Psoas muscle (tissue), 8 donors: ENCODE measurements around the gene TXNDC16. TPM values are rescaled to one million over a fixed set of nuclear protein-coding genes. Genes with fewer than 3 reads are reported as not detected.

Experiments
- ATAC-seq, 4 donors: fragments of 200-7000 bp; cut with Tn5 transposase; one replicate each; pipeline ENCODE4 v1.9.1; 2020; ENCODE audit warnings: moderate library complexity in 3 of 4, mild to moderate bottlenecking in 2 of 4
- DNase-seq, 2 donors: peaks; one replicate each; pipeline ENCODE4 v3.0.0-alpha.2; 2020
- H3K27ac ChIP-seq: fragments of 200-600 bp; one replicate; pipeline ENCODE4 v1.8.0; 2022
- H3K27me3 ChIP-seq, 3 donors: fragments of 200-600 bp in 1 of 3; one replicate each; pipeline versions ENCODE4 v1.6.1 to v1.8.0; 2013 to 2022; ENCODE audit warnings: low read length in 2 of 3, mild to moderate bottlenecking in 2 of 3, moderate library complexity in 1 of 3; ENCODE audit not compliant: insufficient read depth in 3 of 3
- H3K36me3 ChIP-seq, 2 donors: fragments of 200-600 bp in 1 of 2; one replicate each; pipeline versions ENCODE4 v1.6.1 to v1.8.0; 2013 to 2022; ENCODE audit warnings: low read depth in 1 of 2, mild to moderate bottlenecking in 1 of 2, moderate library complexity in 1 of 2; ENCODE audit not compliant: insufficient read depth in 1 of 2
- H3K4me1 ChIP-seq: fragments of 200-600 bp; one replicate; pipeline ENCODE4 v1.8.0; 2022
- H3K4me3 ChIP-seq: fragments of 200-600 bp; one replicate; pipeline ENCODE4 v1.8.0; 2022; ENCODE audit warnings: mild to moderate bottlenecking
- H3K9me3 ChIP-seq: fragments of 200-600 bp; one replicate; pipeline ENCODE4 v1.8.0; 2022
- CTCF ChIP-seq: fragments of 200-600 bp; IDR thresholded peaks from one replicate; pipeline ENCODE4 v1.8.0; 2022; ENCODE audit warnings: antibody characterized with exemption
- WGBS, 3 donors: extraction: QIAGEN DNeasy Blood & Tissue Kit; methylation state at CpG; one replicate each; pipeline versions ENCODE4 v1.1.6 to v1.1.7; 2013; 5-methylcytosine and 5-hydroxymethylcytosine counted together
- intact Hi-C, 2 donors: fragments of 100-400 bp; cut with DNase I; formaldehyde crosslinking; loops; one replicate each; pipeline versions ENCODE4 v1.11.0 to v1.14.2; 2022
- long read RNA-seq, 2 donors: library from polyadenylated mRNA; unstranded; transcript quantifications; one replicate each; pipeline ENCODE4 v2.0.0, GENCODE V29; 2021
- polyA plus RNA-seq, 3 donors: library from polyadenylated mRNA; stranded (reverse); fragments of 200-250 nt; gene quantifications; one replicate each; pipeline ENCODE4 v1.2.3, GENCODE V29; 2013
- total RNA-seq, 4 donors: library from RNA; stranded (reverse); fragmentation: NEBNext Ultra II Directional in 2 of 4; extraction: Animal tissue kit (Norgen Biotek cat#: 25700) in 2 of 4; gene quantifications; one replicate each; pipeline versions ENCODE4 v1.2.1 to v1.2.4, GENCODE V29; 2021 to 2023
- donor health status: healthy with polysubstance abuse.
- donor health status: DM: no; HTN: no; CAD: no; lungs with moderate emphysema.
- donor health status: Bipolar disorder and iron deficiency.
- donor health status: healthy.
- donor health status: DM: yes; HTN: yes; CAD: no.
- donor health status: DM: no; HTN: no; CAD: no.
- donor health status: DM: no; HTN: no; CAD: no.
- donor health status: DM: yes; HTN: yes; CAD: no.

Gene TXNDC16
- total RNA-seq: 1 to 10 TPM; 1.8 to 4.2 (median 2.4) TPM
- 1 to 10 TPM in 2 of 3 donors, under 1 TPM in 1; 0.42 to 1.7 (median 1.6) TPM for polyA plus RNA-seq
- long read RNA-seq, donor 1: 0 reads
- long read RNA-seq, donor 2, full-length matches to known transcripts: 1 of 2 reads
- long read RNA-seq, donor 2, partial matches to known transcripts: 0 of 2 reads
- long read RNA-seq, donor 2, other reads (novel, unspliced or antisense): 1 of 2 reads

GRCh38 chr14:52552063-52552988 is at the start of gene TXNDC16, which contains the start of gene GPR137C:
TSS of gene TXNDC16 (minus strand) at chr14:52552505. CDS start at chr14:52543557, 8,948 bp downstream.
TSS of gene GPR137C (plus strand) at chr14:52552836. CDS start at chr14:52553148, 312 bp downstream.
- H3K36me3 ChIP-seq: no peaks in the 10 kb centered on the region
- peak; percentile 97 to 99 (median 98) for ATAC-seq
- peak within 1 kb of the TSS; percentile 82 for H3K4me3 ChIP-seq
- TF ChIP-seq CTCF: no peak
- H3K9me3 ChIP-seq: no peaks in the 10 kb centered on the region
- WGBS, 3 donors: 0% methylated on average over 70 to 81 of the region's 81 CpGs
- H3K4me1 ChIP-seq: peaks cover 23% of the 10 kb centered on the region
- no peaks in the 10 kb centered on the region for H3K27me3 ChIP-seq
- peak within 1 kb of the TSS; percentile 86 for H3K27ac ChIP-seq
- intact Hi-C loops: loop anchor here (5.0 to 10.0 kb wide), 2 partner anchors 240 to 412 kb away; partner anchors contain the start of gene GNPNAT1 (in 1 of the 2)
- peak; percentile 100 for DNase-seq

GRCh38 chr14:52599974-52600373 is 47.7 kb upstream of the TXNDC16 start:
- Histone ChIP-seq H3K4me1 (no peaks in the 10 kb centered on the region), H3K9me3 (peaks cover 5% of the 10 kb centered on the region), H3K4me3 (no peak overlapping the region), H3K27me3 (no peaks in the 10 kb centered on the region), H3K27ac (no peak overlapping the region), H3K36me3 (no peaks in the 10 kb centered on the region)
- DNase-seq: no peak
- WGBS, 3 donors: 93 to 97% (median 96%) methylated on average over 3 of the region's 3 CpGs
- no peak for TF ChIP-seq CTCF
- intact Hi-C loops: no loop called here
- no peak for ATAC-seq

- WGBS, 3 donors: 90 to 100% (median 100%) methylated on average over 1 of the region's 1 CpG
- intact Hi-C loops: no loop called here
- H3K36me3 ChIP-seq: no peaks in the 10 kb centered on the region
- H3K9me3 ChIP-seq: no peaks in the 10 kb centered on the region
- H3K27me3 ChIP-seq: no peaks in the 10 kb centered on the region
- H3K27ac ChIP-seq: no peak overlapping the region
- no peak for ATAC-seq
- H3K4me1 ChIP-seq: no peaks in the 10 kb centered on the region
- no peak for TF ChIP-seq CTCF
- no peak for DNase-seq
- no peak overlapping the region for H3K4me3 ChIP-seq
Measured at GRCh38 chr14:52598568-52598967, 46.3 kb upstream of the TXNDC16 start.

- ATAC-seq: no peak
- H3K4me1 ChIP-seq: no peaks in the 10 kb centered on the region
- 84 to 98% (median 97%) methylated on average over 5 of the region's 5 CpGs for WGBS, 3 donors
- intact Hi-C loops: no loop called here
- H3K9me3 ChIP-seq: no peaks in the 10 kb centered on the region
- no peaks in the 10 kb centered on the region for H3K27me3 ChIP-seq
- H3K27ac ChIP-seq: no peak overlapping the region
- no peaks in the 10 kb centered on the region for H3K36me3 ChIP-seq
- no peak for TF ChIP-seq CTCF
- no peak overlapping the region for H3K4me3 ChIP-seq
- no peak for DNase-seq
Measured at GRCh38 chr14:52596861-52597260, 44.6 kb upstream of the TXNDC16 start.
